T-helper 22 cell (primary cell): ENCODE measurements around the gene SBF1.
"Not testable (repeated sequence)": the region's sequence is repeated elsewhere in the genome, so short reads cannot be mapped to it uniquely, and the experiment has no call there.

Source experiments
- DNase-seq: peaks from one replicate; pipeline ENCODE4 v3.0.0-alpha.2; 2020; ENCODE audit warnings: low read depth

Gene SBF1, protein sequence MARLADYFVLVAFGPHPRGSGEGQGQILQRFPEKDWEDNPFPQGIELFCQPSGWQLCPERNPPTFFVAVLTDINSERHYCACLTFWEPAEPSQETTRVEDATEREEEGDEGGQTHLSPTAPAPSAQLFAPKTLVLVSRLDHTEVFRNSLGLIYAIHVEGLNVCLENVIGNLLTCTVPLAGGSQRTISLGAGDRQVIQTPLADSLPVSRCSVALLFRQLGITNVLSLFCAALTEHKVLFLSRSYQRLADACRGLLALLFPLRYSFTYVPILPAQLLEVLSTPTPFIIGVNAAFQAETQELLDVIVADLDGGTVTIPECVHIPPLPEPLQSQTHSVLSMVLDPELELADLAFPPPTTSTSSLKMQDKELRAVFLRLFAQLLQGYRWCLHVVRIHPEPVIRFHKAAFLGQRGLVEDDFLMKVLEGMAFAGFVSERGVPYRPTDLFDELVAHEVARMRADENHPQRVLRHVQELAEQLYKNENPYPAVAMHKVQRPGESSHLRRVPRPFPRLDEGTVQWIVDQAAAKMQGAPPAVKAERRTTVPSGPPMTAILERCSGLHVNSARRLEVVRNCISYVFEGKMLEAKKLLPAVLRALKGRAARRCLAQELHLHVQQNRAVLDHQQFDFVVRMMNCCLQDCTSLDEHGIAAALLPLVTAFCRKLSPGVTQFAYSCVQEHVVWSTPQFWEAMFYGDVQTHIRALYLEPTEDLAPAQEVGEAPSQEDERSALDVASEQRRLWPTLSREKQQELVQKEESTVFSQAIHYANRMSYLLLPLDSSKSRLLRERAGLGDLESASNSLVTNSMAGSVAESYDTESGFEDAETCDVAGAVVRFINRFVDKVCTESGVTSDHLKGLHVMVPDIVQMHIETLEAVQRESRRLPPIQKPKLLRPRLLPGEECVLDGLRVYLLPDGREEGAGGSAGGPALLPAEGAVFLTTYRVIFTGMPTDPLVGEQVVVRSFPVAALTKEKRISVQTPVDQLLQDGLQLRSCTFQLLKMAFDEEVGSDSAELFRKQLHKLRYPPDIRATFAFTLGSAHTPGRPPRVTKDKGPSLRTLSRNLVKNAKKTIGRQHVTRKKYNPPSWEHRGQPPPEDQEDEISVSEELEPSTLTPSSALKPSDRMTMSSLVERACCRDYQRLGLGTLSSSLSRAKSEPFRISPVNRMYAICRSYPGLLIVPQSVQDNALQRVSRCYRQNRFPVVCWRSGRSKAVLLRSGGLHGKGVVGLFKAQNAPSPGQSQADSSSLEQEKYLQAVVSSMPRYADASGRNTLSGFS (N-terminal part only)

DNA sequence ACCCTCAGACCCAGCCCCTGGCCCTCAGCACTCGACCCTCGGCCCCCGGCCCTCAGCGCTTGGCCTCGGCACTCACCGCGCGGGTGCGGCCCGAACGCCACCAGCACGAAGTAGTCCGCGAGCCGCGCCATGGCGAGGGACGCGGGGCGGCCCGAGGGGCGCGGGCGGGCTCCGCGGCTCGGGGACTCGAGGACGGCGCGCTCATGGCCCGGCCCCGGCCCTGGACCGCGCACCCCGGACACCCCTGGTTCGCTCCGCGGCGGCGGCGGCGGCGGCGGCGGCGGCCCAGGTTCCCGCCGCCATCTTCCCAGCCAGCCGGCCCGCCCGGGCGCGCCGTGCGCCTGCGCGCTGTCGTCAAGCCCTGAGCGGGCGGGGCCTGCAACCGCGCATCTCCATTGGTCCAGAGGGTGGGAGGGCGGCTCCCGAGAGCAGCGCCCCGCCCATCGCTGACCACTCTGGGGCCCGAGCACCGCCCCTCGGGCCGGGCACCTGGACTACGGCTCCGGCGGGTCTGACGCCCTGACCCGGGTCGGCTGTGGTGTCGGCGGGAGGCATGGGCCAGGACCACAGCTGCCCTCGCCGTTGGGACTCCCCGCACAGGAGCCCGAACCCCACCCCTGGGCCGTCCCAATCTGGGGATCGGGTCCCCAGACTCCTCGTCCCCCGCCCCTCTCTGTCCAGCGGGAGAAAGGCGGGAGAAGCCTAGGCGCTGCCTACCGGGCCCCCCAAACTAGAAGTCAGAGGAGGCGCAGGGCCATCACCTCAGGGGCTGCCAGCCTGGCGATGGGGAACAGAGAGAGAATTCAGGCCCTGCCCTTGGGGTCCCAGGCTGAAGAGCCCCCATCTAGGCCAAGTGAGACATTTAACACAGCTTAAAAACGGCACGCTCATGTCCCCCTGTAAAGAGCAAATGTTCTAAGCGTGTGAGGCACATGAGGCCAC is at the start of gene SBF1:
Gene SBF1 (minus strand): TSS at position 326 of the 942 bp plus-strand sequence. CDS start 195 bp downstream, at position 131.
- DNase-seq, result peak; percentile 75

DNA sequence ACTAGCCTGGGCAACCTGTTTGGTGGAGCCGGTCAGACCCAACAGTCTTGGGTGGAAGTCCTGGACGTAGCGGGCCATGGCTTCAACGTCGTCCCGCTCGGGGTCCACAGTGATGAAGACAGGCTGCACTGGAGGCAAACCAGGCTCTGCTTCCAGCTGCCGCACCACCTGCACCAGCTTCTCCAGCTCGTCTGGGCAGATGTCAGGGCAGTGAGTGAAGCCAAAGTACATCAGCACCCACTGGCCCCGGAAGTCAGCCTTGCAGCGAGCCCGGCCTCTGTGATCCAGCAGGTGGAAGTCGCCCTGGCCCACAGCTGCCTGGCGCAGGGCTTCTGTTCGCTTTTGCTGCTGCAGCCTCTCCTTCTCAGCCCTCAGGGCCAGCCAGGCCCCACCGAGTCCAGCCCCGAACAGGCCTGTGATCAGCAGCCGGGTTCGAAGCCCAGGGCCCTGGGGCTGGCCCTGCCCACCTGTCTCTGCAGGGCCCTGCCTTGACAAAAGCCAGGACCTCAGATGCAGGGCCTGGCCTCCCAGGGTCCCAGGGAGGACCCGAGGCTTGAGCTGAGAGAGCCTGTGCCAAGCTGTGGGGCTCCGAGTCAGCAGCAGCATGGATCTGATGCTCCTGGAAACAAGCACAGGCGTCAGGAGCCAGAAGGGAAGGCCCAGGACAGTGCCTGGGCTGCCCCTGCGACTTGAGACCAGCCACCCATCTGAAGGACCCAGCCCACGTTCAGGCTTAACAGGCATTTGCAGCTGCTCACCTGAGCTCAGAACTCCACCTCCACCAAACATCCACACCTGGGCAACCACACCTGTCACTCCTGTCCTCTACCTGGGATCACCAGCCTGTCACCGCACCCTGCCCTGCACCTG is 49.2 kb upstream of the SBF1 start:
- no peak for DNase-seq

DNA sequence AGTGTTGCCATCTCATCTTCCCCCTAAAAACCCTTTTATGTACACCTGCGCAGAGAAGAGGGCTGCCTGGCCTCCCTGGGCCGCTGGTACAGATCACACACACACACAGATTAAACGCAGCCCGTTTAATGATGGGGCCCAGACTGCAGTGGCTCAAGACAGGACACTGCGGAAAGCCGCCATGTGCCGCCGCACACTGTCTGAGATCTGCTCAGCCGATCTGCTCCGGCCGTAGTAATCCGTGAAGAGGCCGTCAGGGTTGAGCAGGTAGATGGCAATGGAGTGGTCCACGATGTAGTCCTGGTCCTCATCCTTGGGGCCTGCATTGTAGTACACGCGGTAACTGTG is 48.6 kb upstream of the SBF1 start:
- DNase-seq, result no peak

DNA sequence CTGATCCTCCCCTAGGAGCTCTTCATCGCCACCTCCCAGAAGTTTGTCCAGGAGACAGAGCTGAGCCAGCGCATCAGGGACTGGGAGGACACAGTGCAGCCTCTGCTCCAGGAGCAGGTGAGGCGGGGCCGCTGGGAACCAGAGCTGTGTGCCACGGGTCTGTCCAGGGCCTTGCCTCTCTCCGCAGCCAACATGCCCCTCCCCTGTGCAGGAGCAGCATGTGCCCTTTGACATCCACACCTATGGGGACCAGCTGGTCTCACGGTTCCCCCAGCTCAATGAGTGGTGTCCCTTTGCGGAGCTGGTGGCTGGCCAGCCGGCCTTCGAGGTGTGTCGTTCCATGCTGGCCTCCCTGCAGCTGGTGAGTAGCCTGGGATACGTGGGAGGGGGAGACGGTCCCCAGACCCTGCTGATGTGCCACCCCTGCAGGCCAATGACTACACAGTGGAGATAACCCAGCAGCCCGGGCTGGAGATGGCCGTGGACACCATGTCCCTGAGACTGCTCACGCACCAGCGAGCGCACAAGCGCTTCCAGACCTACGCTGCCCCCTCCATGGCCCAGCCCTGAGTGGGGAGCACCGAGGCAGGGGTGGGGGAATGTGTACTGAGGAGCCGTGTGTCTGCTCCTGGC is 48.1 kb upstream of the SBF1 start:
- no peak for DNase-seq

DNA sequence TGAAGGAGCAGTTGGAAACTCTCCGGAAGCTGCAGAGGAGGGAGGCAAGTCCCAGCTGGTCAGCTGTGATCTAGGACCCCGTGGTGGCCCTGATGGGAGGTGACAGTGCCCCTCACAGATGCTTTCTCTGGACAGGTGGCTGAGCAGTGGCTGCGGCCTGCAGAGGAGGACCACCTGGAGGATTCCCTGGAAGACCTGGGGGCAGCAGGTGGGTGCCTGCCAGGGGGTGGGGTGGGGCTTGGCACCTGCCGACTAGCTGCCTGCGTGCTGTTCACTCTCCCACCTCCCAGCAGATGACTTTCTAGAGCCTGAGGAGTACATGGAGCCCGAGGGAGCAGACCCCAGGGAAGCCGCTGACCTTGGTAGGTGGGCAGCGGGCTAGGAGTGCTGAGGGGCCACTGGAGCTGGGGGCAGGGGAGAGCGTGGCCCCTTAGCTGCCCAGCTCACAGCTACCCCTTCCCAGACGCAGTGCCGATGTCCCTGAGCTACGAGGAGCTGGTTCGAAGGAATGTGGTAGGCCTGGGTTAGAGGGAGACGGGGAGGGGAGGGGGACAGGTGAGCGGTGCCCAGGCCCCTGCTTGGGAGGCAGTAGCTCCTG is 47.5 kb upstream of the SBF1 start:
- DNase-seq, result no peak

DNA sequence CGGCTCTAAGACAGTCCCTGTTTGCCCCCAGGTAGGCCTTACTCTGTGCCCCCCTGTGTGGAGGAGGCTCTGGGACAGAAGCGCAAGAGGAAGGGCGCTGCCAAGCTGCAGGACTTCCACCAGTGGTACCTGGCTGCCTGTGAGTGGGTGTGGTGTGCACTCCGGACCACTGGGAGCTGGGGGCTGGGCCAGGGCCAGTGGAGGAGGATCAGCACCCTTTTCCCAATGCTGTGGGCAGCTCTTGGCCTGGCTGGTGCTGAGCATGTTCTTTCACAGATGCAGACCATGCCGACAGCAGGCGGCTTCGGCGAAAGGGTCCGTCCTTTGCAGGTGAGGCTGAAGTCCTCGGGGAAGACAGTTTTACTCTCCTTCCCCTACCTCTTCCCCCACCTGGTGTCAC is 46.9 kb upstream of the SBF1 start:
- no peak for DNase-seq

DNA sequence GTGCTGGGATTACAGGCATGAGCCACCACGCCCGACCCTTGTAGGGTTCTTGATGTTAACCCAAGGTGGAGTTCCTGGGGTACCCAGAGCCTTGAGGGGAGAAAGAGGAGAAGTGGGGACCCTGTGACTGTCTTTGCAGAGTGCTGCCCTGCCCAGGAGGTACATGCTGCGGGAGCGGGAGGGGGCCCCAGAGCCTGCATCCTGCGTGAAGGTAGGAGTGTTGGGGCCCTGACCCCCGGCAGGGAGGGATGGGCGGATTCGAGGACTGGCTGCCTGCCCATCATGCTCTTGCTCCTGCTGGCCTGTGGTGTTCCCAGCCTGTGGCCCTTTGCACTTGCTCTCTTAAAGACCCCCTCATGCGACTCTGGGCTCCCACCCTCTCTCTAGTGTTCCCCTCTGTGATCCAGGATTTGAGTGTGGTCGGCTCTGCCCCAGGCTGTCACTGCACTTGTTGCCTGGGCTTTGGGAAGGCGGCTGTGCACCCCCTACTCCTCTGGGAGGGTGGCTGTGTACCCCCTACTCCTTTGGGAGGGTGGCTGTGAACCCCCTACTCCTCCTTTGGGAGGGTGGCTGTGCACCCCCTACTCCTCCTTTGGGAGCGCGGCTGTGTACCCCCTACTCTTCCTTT is 46.1 kb upstream of the SBF1 start:
- no peak for DNase-seq

DNA sequence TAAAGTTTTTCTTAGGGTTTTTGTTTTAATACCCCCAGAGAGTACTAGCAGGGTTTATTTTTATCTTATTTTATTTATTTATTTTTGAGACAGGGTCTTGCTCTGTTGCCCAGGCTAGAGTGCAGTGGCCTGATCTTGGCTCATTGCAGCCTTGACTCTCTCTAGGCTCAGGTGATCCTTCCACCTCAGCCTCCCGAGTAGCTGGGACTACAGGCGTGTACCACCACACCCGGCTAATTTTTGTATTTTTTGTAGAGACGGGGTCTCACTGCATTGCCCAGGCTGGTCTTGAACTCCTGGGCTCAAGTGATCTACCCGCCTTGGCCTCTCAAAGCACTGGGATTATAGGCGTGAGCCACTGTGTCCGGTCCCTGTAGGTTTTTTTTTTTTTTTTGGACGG is 45.3 kb upstream of the SBF1 start:
- not testable (repeated sequence) for DNase-seq

DNA sequence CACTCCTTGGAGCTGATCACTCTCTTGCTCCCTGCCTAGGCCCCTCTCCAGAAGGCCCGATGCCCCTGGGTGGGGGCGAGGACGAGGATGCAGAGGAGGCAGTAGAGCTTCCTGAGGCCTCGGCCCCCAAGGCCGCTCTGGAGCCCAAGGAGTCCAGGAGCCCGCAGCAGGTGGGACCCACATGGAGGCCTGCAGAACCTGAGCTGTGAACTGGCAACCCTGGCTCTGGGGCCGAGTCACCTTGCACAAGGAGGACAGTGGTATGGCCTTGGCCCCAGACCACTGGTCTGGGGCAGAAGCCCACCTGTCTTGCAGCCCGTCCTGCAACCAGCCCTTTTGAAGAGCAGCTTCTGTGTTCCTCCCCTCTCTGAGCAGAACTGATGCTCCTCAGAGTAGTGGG is 44.3 kb upstream of the SBF1 start:
- DNase-seq, result no peak

DNA sequence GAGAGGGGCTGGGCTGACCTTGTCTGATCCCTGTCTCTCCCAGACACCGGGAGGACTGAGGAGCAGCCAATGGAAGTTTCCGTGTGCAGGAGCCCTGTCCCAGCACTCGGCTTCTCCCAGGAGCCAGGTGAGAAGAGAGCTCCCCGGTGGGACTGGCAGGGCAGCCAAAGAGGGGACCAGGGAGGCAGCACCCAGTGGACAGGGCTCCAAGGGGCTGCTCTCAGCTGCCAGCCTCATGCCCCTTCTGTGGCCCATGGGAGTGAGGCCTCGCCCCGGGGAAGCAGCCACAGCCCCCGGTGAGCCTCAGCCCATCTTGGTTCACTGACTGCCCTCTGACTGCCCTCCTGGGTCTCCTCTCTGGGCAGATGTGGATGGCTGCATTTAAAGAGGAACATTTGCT is 43.8 kb upstream of the SBF1 start:
- no peak for DNase-seq

DNA sequence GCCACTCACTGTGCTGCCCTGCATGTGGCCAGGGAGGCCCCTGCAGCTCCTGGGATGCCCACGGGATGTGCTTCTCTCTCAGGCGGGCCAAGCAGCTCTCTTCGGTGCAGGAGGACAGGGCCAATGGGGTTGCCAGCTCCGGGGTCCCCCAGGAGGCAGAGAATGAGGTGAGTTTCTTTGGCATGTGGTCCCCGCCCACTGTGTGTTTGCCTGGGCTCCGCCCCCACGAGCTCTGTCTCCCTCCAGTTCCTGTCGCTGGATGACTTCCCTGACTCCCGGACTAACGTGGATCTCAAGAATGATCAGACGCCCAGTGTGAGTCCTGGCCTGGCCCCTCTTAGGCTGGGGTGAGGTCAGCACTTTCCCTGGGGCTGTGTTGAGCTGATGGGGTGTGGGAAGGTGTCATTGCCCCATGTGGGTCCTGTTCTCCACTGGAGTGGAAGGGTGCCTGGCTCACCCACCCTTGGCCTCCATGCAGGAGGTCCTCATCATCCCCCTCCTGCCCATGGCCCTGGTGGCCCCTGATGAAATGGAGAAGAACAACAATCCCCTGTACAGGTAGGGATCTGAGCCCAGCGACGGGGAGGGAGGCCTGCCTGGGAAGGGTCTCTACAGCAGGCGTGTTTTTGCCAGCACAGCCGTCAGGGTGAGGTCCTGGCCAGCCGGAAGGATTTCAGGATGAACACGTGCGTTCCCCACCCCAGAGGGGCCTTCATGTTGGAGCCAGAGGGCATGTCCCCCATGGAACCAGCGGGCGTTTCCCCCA is 42.8 kb upstream of the SBF1 start:
- no peak for DNase-seq

DNA sequence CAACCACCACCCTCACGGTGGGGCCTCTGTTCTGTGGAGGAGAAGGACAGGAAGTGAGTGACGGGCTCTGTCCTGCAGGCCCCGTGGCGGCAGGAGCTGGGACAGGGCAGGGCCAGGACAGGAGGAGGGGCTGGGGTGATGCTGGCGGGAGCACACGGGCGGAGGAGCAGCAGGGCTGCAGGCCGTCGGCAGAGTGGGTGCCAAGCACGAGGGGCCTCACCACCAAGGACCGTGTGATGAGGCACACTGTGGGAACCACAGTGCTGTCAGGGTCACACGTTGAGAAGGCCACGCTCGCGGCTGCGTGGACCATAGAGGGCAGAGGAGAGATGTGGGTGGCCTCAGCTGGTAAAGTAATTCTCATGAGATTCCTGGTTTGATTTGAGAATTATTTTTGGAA is 42.1 kb upstream of the SBF1 start:
- DNase-seq, result no peak

DNA sequence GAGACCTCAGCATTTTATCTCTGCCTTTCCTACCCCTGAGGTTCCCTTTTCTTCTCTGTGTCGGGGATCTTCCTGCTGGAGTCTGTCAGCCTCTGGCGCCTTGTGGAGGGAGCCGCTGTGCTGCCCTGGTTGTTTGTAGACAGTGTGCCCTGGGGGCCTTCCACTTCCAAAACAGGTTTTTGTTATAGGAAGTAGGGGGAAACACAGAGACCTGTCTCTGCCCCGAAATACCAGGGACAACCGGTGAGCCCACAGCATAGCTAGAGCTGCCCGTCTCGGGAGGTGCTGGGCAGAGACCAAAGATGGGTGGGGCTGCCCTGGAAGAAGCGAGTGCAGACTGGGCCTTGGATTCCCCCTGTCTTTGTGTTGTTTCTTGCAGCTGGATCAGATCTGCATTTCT is 41.2 kb upstream of the SBF1 start:
- no peak for DNase-seq

DNA sequence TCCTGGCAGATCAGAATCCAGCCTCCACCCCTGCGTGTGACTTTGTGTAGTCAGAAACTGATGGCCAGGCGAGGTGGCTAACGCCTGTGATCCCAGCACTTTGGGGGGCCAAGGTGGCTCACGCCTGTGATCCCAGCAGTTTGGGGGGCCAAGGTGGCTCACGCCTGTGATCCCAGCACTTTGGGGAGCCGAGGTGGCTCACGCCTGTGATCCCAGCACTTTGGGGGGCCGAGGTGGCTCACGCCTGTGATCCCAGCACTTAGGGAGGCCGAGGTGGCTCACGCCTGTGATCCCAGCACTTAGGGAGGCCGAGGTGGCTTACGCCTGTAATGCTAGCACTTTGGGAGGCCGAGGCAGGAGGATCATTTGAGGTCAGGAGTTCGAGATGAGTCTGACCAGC is 38.3 kb upstream of the SBF1 start:
- DNase-seq, result no peak

DNA sequence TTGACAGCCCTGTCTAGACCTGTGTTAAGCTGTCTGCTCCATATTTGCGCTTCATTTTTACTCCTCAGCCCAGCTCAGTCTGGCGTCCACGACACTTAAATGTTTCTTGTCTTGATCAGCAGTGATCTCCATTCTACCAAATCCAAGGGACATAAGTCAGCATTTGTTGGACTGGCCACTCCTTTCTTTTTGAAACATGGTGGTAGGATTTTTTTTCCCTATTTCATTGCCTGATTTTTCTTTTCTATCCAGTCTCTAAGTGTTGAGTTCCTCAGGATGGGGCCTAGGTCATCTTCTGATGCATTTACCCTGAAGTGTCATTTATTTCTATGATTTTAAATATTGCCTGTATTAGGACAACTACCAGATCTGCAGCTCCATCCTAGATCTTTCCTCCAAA is 34.1 kb upstream of the SBF1 start:
- DNase-seq, result no peak

DNA sequence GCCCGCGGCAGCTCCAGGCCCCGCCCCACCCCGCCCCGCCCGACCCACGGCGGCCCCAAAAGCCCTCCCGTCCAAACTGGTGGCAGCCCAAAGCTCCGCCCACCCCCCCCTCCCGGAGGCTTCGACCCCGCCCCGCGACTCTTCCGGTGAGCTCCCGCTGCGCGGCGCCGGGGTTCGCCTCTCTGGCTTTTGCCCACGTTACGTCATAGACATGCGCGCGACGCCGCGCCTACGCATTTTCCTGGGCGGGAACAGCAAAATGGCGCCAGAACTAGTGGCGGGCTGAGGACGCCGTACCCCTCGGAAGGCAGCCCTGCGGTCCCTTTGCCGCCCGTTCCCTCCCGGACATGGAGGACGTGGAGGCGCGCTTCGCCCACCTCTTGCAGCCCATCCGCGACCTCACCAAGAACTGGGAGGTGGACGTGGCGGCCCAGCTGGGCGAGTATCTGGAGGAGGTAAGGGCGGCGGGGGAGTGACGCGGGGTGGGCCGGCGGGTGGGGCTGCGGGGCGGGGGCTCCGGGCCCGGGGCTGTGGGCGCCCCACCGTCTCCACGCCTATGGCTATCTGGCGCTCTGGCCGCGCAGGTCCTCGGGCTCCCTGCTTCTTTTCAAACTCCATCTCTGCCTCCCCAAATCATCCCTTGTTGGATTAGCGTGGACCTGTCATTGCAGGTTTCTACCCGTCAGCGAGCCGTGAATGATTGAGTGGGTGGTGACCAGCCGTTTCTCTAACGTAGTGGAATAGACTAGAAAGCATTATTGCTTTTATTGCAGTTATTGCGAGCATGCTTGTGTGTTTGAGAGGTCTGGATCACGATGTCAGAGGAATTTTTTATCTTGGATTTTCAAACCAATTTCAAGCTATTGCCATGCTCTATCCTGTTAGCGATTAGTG is 33.4 kb upstream of the SBF1 start, which contains the start of gene NCAPH2:
Gene NCAPH2 (plus strand): TSS at position 234 of the 894 bp plus-strand sequence. CDS start 114 bp downstream, at position 348.
- DNase-seq, result peak; percentile 93

DNA sequence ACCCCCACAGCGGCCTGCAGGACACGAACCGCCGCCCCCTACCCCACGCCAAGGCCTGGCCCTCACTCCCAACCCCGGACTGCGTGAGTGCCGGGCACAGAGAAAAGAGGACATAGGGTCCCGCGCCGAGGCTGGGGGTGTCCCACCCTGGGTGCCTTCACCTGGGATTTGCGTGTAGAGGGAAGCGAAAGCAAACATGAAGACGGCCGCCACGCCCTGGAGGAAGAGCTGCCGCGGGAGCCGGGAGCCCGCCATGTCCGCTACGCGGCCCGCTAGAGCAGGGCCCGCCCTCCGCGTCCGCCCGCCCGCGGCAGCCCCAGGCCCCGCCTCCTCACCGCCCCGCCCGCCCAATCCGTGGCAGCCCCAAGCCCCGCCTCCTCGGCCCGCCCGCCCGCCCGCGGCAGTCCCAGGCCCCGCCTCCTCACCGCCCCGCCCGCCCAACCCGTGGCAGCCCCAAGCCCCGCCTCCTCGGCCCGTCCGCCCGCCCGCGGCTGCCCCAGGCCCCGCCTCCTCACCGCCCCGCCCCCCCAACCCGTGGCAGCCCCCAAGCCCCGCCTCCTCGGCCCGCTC is 32.7 kb upstream of the SBF1 start, which contains the start of gene LMF2:
Gene LMF2 (minus strand): TSS at position 282 of the 570 bp plus-strand sequence. CDS start 27 bp downstream, at position 255.
- peak; percentile 85 for DNase-seq
